Measurements from ENCODE around the gene FGF1.

The FGF1 gene

GRCh38 chr5:142612494-142613270 is 73.2 kb downstream of the FGF1 start:
- H3K9me3 ChIP-seq: no peaks in the 10 kb centered on the region
- H3K36me3 ChIP-seq: no peaks in the 10 kb centered on the region
- intact Hi-C loops (cut with DNase I; ENCODE audit: low total_unique reads): loop anchor here (5.0 kb wide), 2 partner anchors 45 to 85 kb away; no protein-coding TSS in a partner anchor
- no peak for TF ChIP-seq CTCF (IDR thresholded peaks at IDR 0.05)
- no peaks in the 10 kb centered on the region for H3K27me3 ChIP-seq
- DNase-seq: no peak
- H3K4me1 ChIP-seq: peaks cover 0 to 15% (median 4%) of the 10 kb centered on the region in 4 donors
- peak overlapping the region; percentile 15 to 40 for H3K27ac ChIP-seq
- H3K4me3 ChIP-seq: no peak overlapping the region

- DNase-seq: peak; percentile 78 to 88
- TF ChIP-seq CTCF (IDR thresholded peaks at IDR 0.05): peak; percentile 93 to 97
These were observed 74.7 kb downstream of the FGF1 start for GRCh38 chr5:142611154-142611553.

GRCh38 chr5:142610176-142611001 is 75.5 kb downstream of the FGF1 start:
- H3K27ac ChIP-seq: peak overlapping the region; percentile 10 to 37
- intact Hi-C loops (cut with DNase I; ENCODE audit: low total_unique reads): loop anchor here (5.0 kb wide), 2 partner anchors 47 to 87 kb away; no protein-coding TSS in a partner anchor
- H3K27me3 ChIP-seq: no peaks in the 10 kb centered on the region
- peaks cover 0 to 37% (median 4%) of the 10 kb centered on the region in 4 donors for H3K4me1 ChIP-seq
- no peaks in the 10 kb centered on the region for H3K9me3 ChIP-seq
- no peak overlapping the region for H3K4me3 ChIP-seq
- no peaks in the 10 kb centered on the region for H3K36me3 ChIP-seq
- DNase-seq: no peak
- no peak for TF ChIP-seq CTCF (IDR thresholded peaks at IDR 0.05)

More at GRCh38 chr5:142611154-142611553, 74.7 kb downstream of the FGF1 start:
- Histone ChIP-seq H3K4me1 (peaks cover 0 to 29% (median 4%) of the 10 kb centered on the region in 4 donors), H3K36me3 (no peaks in the 10 kb centered on the region), H3K9me3 (no peaks in the 10 kb centered on the region), H3K27ac (peak overlapping the region; percentile 10 to 37), H3K27me3 (no peaks in the 10 kb centered on the region), H3K4me3 (no peak overlapping the region)
- intact Hi-C loops (cut with DNase I; ENCODE audit: low total_unique reads): loop anchor here (5.0 kb wide), 2 partner anchors 46 to 86 kb away; no protein-coding TSS in a partner anchor

- no peaks in the 10 kb centered on the region for H3K9me3 ChIP-seq
- no peak overlapping the region for H3K4me3 ChIP-seq
- TF ChIP-seq CTCF (IDR thresholded peaks at IDR 0.05): no peak
- H3K27me3 ChIP-seq: no peaks in the 10 kb centered on the region
- H3K4me1 ChIP-seq: peaks cover 0 to 39% (median 4%) of the 10 kb centered on the region in 4 donors
- H3K27ac ChIP-seq: peak overlapping the region in 1 of 2 donors; percentile 37
- intact Hi-C loops (cut with DNase I; ENCODE audit: low total_unique reads): no loop called here
- no peaks in the 10 kb centered on the region for H3K36me3 ChIP-seq
- no peak for DNase-seq
These were observed 76.7 kb downstream of the FGF1 start for GRCh38 chr5:142609142-142609541.

GRCh38 chr5:142608081-142608480 is 77.8 kb downstream of the FGF1 start:
- Histone ChIP-seq H3K36me3 (no peaks in the 10 kb centered on the region), H3K4me1 (peaks cover 0 to 39% (median 4%) of the 10 kb centered on the region in 4 donors), H3K9me3 (no peaks in the 10 kb centered on the region), H3K27me3 (no peaks in the 10 kb centered on the region), H3K27ac (peak overlapping the region; percentile 29 to 44), H3K4me3 (no peak overlapping the region)
- no peak for TF ChIP-seq CTCF (IDR thresholded peaks at IDR 0.05)
- DNase-seq: no peak
- intact Hi-C loops (cut with DNase I; ENCODE audit: low total_unique reads): no loop called here
